HTR-8/SVneo (cell line): ENCODE data around the gene NTM.

Experiments
- DNase-seq: peaks from one replicate; pipeline ENCODE4 v3.0.0; 2011; ENCODE audit warnings: low spot score, mixed read lengths; ENCODE audit not compliant: insufficient read length
- FAIRE-seq: peaks from 2 replicates; lab custom pipeline; 2011; peaks lifted over from hg19 to GRCh38; lab: Jason Lieb, UNC

The NTM gene

GRCh38 chr11:131372234-131372962 lies 2.0 kb downstream of the NTM start:
- no peak for DNase-seq
- no peak for FAIRE-seq

- DNase-seq (no peak), FAIRE-seq (no peak)
Measured at GRCh38 chr11:131373095-131373725, 2.8 kb downstream of the NTM start.

DNA sequence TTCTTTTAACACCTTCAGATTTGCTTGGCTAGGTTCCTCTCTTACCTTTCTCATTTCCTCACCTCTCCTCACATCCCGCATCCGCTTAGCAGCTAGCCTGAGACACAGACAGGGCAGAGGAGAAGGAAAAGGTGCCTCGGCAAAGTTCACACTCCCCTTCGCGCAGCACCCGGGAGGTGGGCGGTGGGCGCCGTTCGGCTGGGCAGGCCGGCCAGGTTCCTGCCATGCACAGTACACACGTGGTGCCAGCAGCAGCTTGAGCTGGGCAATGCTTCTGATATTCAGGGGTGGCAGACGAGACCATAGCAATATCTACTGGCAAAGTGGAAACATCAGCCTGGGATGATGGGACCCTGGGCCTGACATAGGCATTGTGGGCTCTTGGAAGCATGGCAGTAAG lies 3.3 kb downstream of the NTM start:
- FAIRE-seq (no peak), DNase-seq (no peak)

DNA sequence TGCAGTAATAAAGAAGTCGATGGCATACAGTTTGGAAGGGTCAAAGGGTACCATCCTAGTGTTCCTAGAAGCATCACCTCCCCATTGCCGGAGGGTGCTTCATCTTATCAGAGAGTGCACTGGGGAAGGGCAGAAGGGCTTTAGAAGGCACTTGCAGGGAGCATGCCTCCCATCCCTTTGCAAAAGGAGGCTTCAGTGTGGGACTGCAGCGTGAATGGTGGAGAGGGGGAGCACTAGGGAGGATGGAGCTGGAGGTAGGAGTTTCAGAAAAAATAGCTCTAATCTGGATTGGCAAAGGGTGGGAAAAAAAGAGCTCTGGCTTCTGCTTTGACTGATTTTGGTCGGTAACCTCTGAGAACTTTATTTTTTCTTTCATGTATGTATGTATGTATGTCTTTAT lies 5.0 kb downstream of the NTM start:
- FAIRE-seq, result no peak
- DNase-seq, result no peak

- DNase-seq (no peak), FAIRE-seq (no peak)
Measured at GRCh38 chr11:131375915-131376314, 5.5 kb downstream of the NTM start.

GRCh38 chr11:131378931-131379330 lies 8.5 kb downstream of the NTM start:
- FAIRE-seq (no peak), DNase-seq (no peak)

DNA sequence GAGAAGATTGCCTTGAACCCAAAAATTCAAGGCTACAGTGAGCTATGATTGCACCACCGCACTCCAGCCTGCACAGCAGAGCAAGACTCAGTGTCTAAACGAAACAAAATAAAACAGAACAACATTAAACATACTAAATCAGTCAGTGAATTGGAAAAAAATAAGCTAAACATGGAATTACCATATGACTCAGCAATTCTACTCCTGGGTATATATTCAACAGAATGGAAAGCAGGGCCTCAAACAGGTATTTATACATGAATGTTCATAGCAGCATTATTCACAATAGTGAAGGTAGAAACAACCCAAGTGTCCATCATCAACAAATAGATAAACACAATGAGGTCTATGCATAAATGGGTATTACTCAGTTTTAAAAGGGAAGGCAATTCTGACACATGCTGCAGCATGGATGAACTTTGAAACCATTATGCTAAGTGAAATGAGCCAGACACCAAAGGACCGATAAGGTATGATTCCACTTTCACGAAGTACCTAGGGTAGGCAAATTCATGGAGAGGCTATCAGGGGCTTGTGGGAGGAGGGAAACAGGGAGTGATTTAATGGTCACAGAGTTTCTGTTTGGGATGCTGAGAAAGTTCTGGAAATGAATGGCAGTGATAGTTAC lies 15.5 kb downstream of the NTM start:
- DNase-seq (no peak), FAIRE-seq (no peak)

DNA sequence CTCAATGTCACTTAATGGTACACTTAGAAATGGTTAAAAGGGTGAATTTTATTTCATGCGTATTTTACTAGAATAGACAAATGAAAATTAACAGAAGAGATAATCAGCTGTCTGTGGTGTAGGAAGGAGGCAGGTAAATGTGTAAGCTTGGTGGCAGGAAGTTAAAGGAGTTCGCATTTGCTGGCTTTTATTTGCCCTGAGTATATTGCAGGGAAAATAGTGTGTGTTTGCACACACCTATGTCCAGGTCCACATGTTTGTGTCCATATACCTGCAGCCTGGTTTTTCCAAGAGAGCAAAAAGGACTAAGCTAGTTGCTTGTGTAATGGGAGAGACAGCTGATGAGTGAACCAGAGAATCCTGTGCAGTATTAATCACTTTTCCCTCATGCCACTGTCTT lies 16.0 kb downstream of the NTM start:
- DNase-seq (no peak), FAIRE-seq (no peak)

- FAIRE-seq (no peak), DNase-seq (no peak)
Measured at GRCh38 chr11:131388030-131388429, 17.6 kb downstream of the NTM start.

GRCh38 chr11:131389582-131389981 lies 19.2 kb downstream of the NTM start:
- no peak for DNase-seq
- FAIRE-seq, result no peak

GRCh38 chr11:131391176-131391575 lies 20.8 kb downstream of the NTM start:
- DNase-seq, result no peak
- no peak for FAIRE-seq

- FAIRE-seq (no peak), DNase-seq (no peak)
Measured at GRCh38 chr11:131392528-131393255, 22.3 kb downstream of the NTM start.

DNA sequence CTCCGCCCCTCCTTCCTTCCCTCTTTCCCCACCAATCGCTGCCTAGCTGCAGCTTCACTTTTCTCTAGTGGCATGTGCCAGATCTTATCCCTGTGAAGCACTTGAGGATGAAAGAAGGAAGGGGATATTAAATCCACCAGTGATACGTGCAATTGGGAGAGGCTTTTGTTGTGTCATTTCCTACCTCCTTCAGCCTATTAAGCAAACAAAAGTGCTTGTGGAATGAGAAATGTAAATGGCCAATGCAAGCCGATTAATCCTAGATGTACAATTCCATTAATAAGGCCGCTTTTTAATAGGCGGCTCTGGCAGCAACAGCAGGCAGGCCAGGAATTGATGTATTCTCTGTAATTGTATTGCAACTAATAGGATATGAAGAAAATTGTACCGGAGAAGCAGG lies 23.3 kb downstream of the NTM start:
- DNase-seq, result no peak
- no peak for FAIRE-seq

DNA sequence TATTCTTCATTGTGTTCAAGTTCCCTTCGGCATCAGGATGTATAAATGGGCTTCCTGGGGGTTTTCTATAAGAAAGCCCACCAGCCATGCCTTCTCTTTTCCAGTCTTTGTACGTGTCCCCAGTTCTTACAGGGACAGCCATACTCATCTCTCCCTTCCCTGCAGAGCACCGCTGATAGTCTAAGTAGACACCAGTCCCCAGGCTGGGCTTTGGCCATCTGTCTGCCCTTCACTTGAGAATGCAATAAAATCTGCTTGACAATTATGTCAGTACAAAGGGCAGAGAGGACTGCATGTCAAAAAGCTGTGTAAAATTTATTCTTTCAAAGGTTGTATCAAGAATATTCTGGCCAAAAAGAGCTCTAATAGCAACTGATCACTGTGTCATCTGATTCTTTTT lies 27.3 kb downstream of the NTM start:
- FAIRE-seq, result no peak
- no peak for DNase-seq

DNA sequence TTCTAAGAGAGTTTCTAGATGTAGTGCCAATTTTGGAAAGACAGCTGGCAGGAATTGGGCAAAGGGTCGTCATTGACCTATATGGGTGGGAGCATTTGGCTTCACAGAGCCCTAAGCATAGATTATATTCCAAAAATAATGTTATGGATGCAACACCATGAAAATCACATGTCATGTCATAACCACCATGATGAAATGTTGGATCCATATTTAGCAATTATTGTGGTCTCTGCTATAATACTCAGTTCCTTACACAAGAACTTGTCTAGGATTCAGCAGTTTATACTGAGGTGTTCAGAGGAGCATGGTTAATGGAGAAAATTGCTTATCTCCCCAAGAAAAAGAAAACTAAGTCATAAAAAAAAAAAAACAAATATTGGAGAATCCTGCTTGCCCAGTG lies 31.6 kb downstream of the NTM start:
- FAIRE-seq (no peak), DNase-seq (no peak)

DNA sequence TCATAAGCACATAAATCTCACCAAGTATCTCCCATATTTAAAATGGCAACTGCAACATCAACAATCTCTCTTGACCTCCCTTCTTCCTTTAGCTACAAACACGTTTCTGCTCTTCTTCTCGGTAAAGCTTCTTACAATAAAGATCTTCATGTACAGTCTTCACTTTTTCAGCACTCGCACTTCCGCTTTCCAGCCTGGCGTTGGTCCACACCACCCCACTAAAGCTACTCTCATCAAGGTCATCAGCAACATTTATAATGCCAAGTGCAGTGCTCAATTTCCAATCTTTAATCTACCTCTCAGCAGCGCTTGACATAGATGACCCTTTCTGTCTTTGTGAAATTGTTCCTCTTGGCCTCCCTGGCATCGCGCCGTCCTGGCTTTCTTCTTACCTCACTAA lies 33.6 kb downstream of the NTM start:
- DNase-seq, result no peak
- FAIRE-seq, result no peak

- DNase-seq (no peak), FAIRE-seq (no peak)
Measured at GRCh38 chr11:131408025-131408640, 37.7 kb downstream of the NTM start.

GRCh38 chr11:131409345-131409744 lies 38.9 kb downstream of the NTM start:
- FAIRE-seq, result no peak

DNA sequence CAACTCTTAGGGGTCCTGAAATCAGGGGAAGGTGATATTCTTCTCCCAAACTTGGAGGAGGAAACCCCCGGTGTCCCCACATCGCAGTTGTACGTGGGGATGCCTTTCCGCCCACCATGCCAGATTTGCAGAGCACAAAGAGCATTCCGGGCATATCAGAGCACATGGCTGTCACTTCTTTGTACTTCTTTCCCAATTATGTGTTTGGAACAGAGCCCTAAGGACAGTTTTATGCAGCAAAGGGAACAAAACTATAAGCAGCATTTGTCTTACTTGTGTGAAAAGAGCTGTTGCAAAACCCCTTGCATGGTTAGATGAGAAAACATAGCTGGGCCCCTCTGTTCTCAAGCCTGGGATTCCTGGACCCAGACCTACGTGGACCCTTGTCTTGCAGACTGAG lies 41.2 kb downstream of the NTM start:
- no peak for DNase-seq
- FAIRE-seq, result no peak

More at GRCh38 chr11:131409345-131409744, 38.9 kb downstream of the NTM start:
- no peak for DNase-seq

GRCh38 chr11:131412061-131412460 lies 41.6 kb downstream of the NTM start:
- FAIRE-seq, result no peak

DNA sequence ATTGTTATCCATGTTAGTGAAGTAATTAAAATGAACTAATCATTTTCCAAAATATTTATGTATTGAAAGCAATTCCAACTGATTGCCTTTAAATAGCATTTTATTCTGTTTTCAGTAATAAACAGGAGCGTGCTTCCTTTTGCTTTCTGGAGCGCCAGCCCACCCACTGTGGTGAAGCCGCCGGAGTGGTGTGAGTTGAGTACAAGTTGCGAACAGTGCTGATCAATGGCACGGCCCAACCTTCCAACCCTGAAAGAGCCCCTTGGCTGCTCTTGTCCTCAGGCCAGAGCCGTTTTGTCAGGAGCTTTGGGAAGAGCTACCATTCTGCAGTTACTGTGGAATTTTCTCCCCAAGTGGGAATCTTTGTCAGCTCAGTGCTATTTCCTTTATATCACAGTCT lies 42.8 kb downstream of the NTM start:
- FAIRE-seq, result no peak
- no peak for DNase-seq

More at GRCh38 chr11:131412061-131412460, 41.6 kb downstream of the NTM start:
- DNase-seq, result no peak
